WTC11 (cell line): ENCODE results near the gene CA7. TPM values are rescaled to one million over a fixed set of nuclear protein-coding genes. Genes with fewer than 3 reads are reported as not detected.

Experiments used
- ATAC-seq: fragments of 200-7000 bp; cut with Tn5 transposase; 2 replicates; pipeline ENCODE4 v1.10.0; 2021; ENCODE audit warnings: mild to moderate bottlenecking, moderate library complexity
- CTCF ChIA-PET: fragments of 300-600 bp; sonication (Branson Sonifier 250); formaldehyde crosslinking; loops from one replicate; lab custom pipeline; 2021; ENCODE audit warnings: antibody characterized with exemption; lab: Charles Lee
- POLR2A ChIA-PET: fragments of 350-600 bp; sonication (Branson Sonifier 250); formaldehyde crosslinking; loops from one replicate; lab custom pipeline; 2021; ENCODE audit warnings: antibody characterized with exemption; lab: Charles Lee
- DNase-seq: peaks from one replicate; pipeline ENCODE4 v3.0.0; 2021; ENCODE audit warnings: low spot score
- H3K27ac Mint-ChIP-seq: 2 replicates; pipeline ENCODE4 v1.8.0; 2021; ENCODE audit warnings: mixed read lengths
- H3K27me3 Mint-ChIP-seq: 2 replicates; pipeline ENCODE4 v1.8.0; 2021; ENCODE audit warnings: low read depth, mild to moderate bottlenecking, moderate library complexity, mixed read lengths
- H3K36me3 Mint-ChIP-seq: 2 replicates; pipeline ENCODE4 v1.8.0; 2021; ENCODE audit warnings: mixed read lengths
- H3K4me1 Mint-ChIP-seq: 2 replicates; pipeline ENCODE4 v1.8.0; 2022; ENCODE audit warnings: mixed read lengths
- H3K4me3 Mint-ChIP-seq: 2 replicates; pipeline ENCODE4 v1.8.0; 2021; ENCODE audit warnings: mild to moderate bottlenecking, moderate library complexity, mixed read lengths
- H3K9me3 Mint-ChIP-seq: 2 replicates; pipeline ENCODE4 v1.8.0; 2021; ENCODE audit warnings: mixed read lengths
- AR ChIP-seq: fragments of 250-450 bp; sonication (Bioruptor Pico); IDR thresholded peaks from 2 replicates; pipeline ENCODE4 v1.9.0; 2021; ENCODE audit warnings: mild to moderate bottlenecking
- CREM ChIP-seq: sonication (generic); formaldehyde crosslinking; IDR thresholded peaks from 2 replicates; pipeline ENCODE4 v1.8.1; 2022; ENCODE audit warnings: mild to moderate bottlenecking, missing genetic modification reagents, moderate library complexity
- E2F1 ChIP-seq: sonication (generic); formaldehyde crosslinking; IDR thresholded peaks from 2 replicates; pipeline ENCODE4 v1.8.0; 2022; ENCODE audit warnings: mild to moderate bottlenecking, missing genetic modification reagents
- E2F4 ChIP-seq: sonication (generic); formaldehyde crosslinking; IDR thresholded peaks from 2 replicates; pipeline ENCODE4 v1.8.1; 2022; ENCODE audit warnings: low read depth, mild to moderate bottlenecking, moderate library complexity, missing genetic modification reagents, borderline replicate concordance
- ELF4 ChIP-seq: sonication (generic); formaldehyde crosslinking; IDR thresholded peaks from 2 replicates; pipeline ENCODE4 v1.8.1; 2022; ENCODE audit warnings: low read depth, mild to moderate bottlenecking, moderate library complexity, missing genetic modification reagents
- ESRRA ChIP-seq: sonication (generic); formaldehyde crosslinking; IDR thresholded peaks from 2 replicates; pipeline ENCODE4 v1.8.1; 2022; ENCODE audit warnings: mild to moderate bottlenecking, missing genetic modification reagents, borderline replicate concordance
- FOXK1 ChIP-seq: sonication (generic); formaldehyde crosslinking; IDR thresholded peaks from 2 replicates; pipeline ENCODE4 v1.8.0; 2022; ENCODE audit warnings: mild to moderate bottlenecking, moderate library complexity, missing genetic modification reagents
- GABPB1 ChIP-seq: sonication (generic); formaldehyde crosslinking; IDR thresholded peaks from 2 replicates; pipeline ENCODE4 v1.8.1; 2023; ENCODE audit warnings: mild to moderate bottlenecking, missing genetic modification reagents
- HMGA2 ChIP-seq: fragments of 250-450 bp; sonication (Bioruptor Pico); IDR thresholded peaks from 2 replicates; pipeline ENCODE4 v1.4.0; 2021; ENCODE audit warnings: mild to moderate bottlenecking, moderate library complexity
- IRF2 ChIP-seq: sonication (generic); formaldehyde crosslinking; IDR thresholded peaks from 2 replicates; pipeline ENCODE4 v1.8.0; 2022; ENCODE audit warnings: low read depth, missing genetic modification reagents, borderline replicate concordance
- JAZF1 ChIP-seq: fragments of 250-450 bp; sonication (Bioruptor Pico); IDR thresholded peaks from 2 replicates; pipeline ENCODE4 v1.9.0; 2021; ENCODE audit warnings: moderate library complexity, mild to moderate bottlenecking, inconsistent platforms
- JUN ChIP-seq: sonication (generic); formaldehyde crosslinking; IDR thresholded peaks from 2 replicates; pipeline ENCODE4 v1.8.0; 2023; ENCODE audit warnings: mild to moderate bottlenecking, missing genetic modification reagents
- MYBL2 ChIP-seq: sonication (generic); formaldehyde crosslinking; IDR thresholded peaks from 2 replicates; pipeline ENCODE4 v1.8.1; 2023; ENCODE audit warnings: mild to moderate bottlenecking, moderate library complexity, missing genetic modification reagents
- OVOL2 ChIP-seq: fragments of 250-450 bp; sonication (Bioruptor Pico); IDR thresholded peaks from 2 replicates; pipeline ENCODE4 v1.9.0; 2021; ENCODE audit warnings: mild to moderate bottlenecking, borderline replicate concordance
- RELA ChIP-seq: sonication (generic); formaldehyde crosslinking; IDR thresholded peaks from 2 replicates; pipeline ENCODE4 v1.8.1; 2022; ENCODE audit warnings: missing genetic modification reagents, mild to moderate bottlenecking, borderline replicate concordance
- SMAD3 ChIP-seq: sonication (generic); formaldehyde crosslinking; IDR thresholded peaks from 2 replicates; pipeline ENCODE4 v1.8.0; 2022; ENCODE audit warnings: missing genetic modification reagents, mild to moderate bottlenecking, borderline replicate concordance
- SOX15 ChIP-seq: fragments of 250-450 bp; sonication (Bioruptor Pico); IDR thresholded peaks from 2 replicates; pipeline ENCODE4 v1.9.0; 2021; ENCODE audit warnings: mild to moderate bottlenecking
- TCF7 ChIP-seq: sonication (generic); formaldehyde crosslinking; IDR thresholded peaks from 2 replicates; pipeline ENCODE4 v1.8.0; 2022; ENCODE audit warnings: mild to moderate bottlenecking, low read depth, missing genetic modification reagents, moderate library complexity
- TEAD1 ChIP-seq: sonication (generic); formaldehyde crosslinking; IDR thresholded peaks from 2 replicates; pipeline ENCODE4 v1.8.0; 2022; ENCODE audit warnings: mild to moderate bottlenecking, missing genetic modification reagents
- TEAD4 ChIP-seq: sonication (generic); formaldehyde crosslinking; IDR thresholded peaks from 2 replicates; pipeline ENCODE4 v1.8.0; 2022; ENCODE audit warnings: mild to moderate bottlenecking, missing genetic modification reagents
- ZBTB21 ChIP-seq: sonication (generic); formaldehyde crosslinking; IDR thresholded peaks from 2 replicates; pipeline ENCODE4 v1.8.1; 2023; ENCODE audit warnings: mild to moderate bottlenecking, missing genetic modification reagents, borderline replicate concordance
- ZBTB43 ChIP-seq: sonication (generic); formaldehyde crosslinking; IDR thresholded peaks from 2 replicates; pipeline ENCODE4 v1.8.1; 2023; ENCODE audit warnings: mild to moderate bottlenecking, missing genetic modification reagents
- ZNF219 ChIP-seq: sonication (generic); formaldehyde crosslinking; IDR thresholded peaks from 2 replicates; pipeline ENCODE4 v1.8.0; 2023; ENCODE audit warnings: missing genetic modification reagents, mild to moderate bottlenecking, borderline replicate concordance
- ZNF263 ChIP-seq: sonication (generic); formaldehyde crosslinking; IDR thresholded peaks from 2 replicates; pipeline ENCODE4 v1.8.1; 2022; ENCODE audit warnings: low read depth, mild to moderate bottlenecking, moderate library complexity, missing genetic modification reagents
- ZNF396 ChIP-seq: fragments of 250-450 bp; sonication (Bioruptor Pico); IDR thresholded peaks from 2 replicates; pipeline ENCODE4 v1.8.0; 2021; ENCODE audit warnings: mild to moderate bottlenecking, moderate library complexity, borderline replicate concordance
- total RNA-seq: library from RNA; stranded (reverse); gene quantifications from 3 replicates; pipeline ENCODE4 v1.2.3, GENCODE V29; 2021
- TF ChIP-seq, protein P1 (sequence below): sonication (generic); formaldehyde crosslinking; IDR thresholded peaks from 2 replicates; pipeline ENCODE4 v1.8.1; 2023; ENCODE audit warnings: mild to moderate bottlenecking, moderate library complexity, missing genetic modification reagents
- TF ChIP-seq, protein P2 (sequence below): sonication (generic); formaldehyde crosslinking; IDR thresholded peaks from 2 replicates; pipeline ENCODE4 v1.8.1; 2022; ENCODE audit warnings: missing genetic modification reagents, borderline replicate concordance
- TF ChIP-seq, protein P3 (sequence below): fragments of 250-450 bp; sonication (Bioruptor Pico); IDR thresholded peaks from 2 replicates; pipeline ENCODE4 v1.9.0; 2021; ENCODE audit warnings: mild to moderate bottlenecking

The CA7 gene
- total RNA-seq, 1 experiment from 2014 or later: 1.6 TPM

DNA sequence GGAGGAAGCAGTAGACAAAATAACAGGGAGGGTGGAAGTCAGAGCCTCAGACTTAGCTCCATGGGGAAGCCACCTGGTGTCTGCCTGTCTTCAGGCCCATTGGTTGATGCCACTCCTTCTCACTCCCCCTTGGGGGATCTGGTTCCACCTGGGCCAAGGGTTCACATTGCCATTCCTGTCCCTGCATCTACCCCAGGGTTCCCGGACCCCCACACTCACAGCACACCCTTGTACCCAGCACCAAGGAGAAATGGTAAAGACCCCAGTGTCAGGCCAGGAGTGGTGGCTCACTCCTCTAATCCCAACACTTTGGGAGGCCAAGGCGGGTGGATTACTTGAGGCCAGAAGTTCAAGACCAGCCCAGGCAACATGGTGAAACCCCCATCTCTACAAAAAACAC lies 1.0 kb upstream of the CA7 start:
- TF ChIP-seq RELA (CRISPR knock-in tag) (no peak), HMGA2 (CRISPR knock-in tag) (no peak), ZNF219 (CRISPR knock-in tag) (no peak), GABPB1 (CRISPR knock-in tag) (no peak), JUN (CRISPR knock-in tag) (no peak), ZNF396 (CRISPR knock-in tag) (no peak), MYBL2 (no peak), TEAD1 (CRISPR knock-in tag) (no peak), OVOL2 (CRISPR knock-in tag) (no peak), E2F1 (CRISPR knock-in tag) (no peak), IRF2 (CRISPR knock-in tag) (no peak), AR (no peak), CREM (CRISPR knock-in tag) (no peak), SMAD3 (CRISPR knock-in tag) (no peak)
- TF ChIP-seq, protein P1, sequence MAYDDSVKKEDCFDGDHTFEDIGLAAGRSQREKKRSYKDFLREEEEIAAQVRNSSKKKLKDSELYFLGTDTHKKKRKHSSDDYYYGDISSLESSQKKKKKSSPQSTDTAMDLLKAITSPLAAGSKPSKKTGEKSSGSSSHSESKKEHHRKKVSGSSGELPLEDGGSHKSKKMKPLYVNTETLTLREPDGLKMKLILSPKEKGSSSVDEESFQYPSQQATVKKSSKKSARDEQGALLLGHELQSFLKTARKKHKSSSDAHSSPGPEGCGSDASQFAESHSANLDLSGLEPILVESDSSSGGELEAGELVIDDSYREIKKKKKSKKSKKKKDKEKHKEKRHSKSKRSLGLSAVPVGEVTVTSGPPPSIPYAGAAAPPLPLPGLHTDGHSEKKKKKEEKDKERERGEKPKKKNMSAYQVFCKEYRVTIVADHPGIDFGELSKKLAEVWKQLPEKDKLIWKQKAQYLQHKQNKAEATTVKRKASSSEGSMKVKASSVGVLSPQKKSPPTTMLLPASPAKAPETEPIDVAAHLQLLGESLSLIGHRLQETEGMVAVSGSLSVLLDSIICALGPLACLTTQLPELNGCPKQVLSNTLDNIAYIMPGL: no peak
- TF ChIP-seq, protein P2, sequence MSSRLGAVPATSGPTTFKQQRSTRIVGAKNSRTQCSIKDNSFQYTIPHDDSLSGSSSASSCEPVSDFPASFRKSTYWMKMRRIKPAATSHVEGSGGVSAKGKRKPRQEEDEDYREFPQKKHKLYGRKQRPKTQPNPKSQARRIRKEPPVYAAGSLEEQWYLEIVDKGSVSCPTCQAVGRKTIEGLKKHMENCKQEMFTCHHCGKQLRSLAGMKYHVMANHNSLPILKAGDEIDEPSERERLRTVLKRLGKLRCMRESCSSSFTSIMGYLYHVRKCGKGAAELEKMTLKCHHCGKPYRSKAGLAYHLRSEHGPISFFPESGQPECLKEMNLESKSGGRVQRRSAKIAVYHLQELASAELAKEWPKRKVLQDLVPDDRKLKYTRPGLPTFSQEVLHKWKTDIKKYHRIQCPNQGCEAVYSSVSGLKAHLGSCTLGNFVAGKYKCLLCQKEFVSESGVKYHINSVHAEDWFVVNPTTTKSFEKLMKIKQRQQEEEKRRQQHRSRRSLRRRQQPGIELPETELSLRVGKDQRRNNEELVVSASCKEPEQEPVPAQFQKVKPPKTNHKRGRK (CRISPR knock-in tag): no peak
- ATAC-seq (no peak), DNase-seq (no peak)
- H3K4me1 Mint-ChIP-seq: peaks cover 13% of the 10 kb centered on the region
- no peaks in the 10 kb centered on the region for H3K9me3 Mint-ChIP-seq
- ChIA-PET CTCF (interaction anchor here (1.3 to 6.5 kb wide), 3 partner anchors 12 to 30 kb away, joined by 3 to 76 read pairs (median 17); partner anchors contain the start of gene NAE1), POLR2A (no interaction called here)
- peaks cover 94% of the 10 kb centered on the region for H3K27me3 Mint-ChIP-seq
- peak overlapping the region; percentile 50 for H3K4me3 Mint-ChIP-seq
- H3K27ac Mint-ChIP-seq: no peak overlapping the region
- no peaks in the 10 kb centered on the region for H3K36me3 Mint-ChIP-seq

- ChIA-PET POLR2A (no interaction called here), CTCF (interaction anchor here (1.3 to 6.5 kb wide), 3 partner anchors 13 to 29 kb away, joined by 3 to 76 read pairs (median 17); partner anchors contain the start of gene NAE1)
- H3K27ac Mint-ChIP-seq: no peak overlapping the region
- no peak for DNase-seq
- peak overlapping the region; percentile 81 for H3K4me3 Mint-ChIP-seq
- H3K4me1 Mint-ChIP-seq: peaks cover 13% of the 10 kb centered on the region
- no peaks in the 10 kb centered on the region for H3K36me3 Mint-ChIP-seq
- ATAC-seq: peak; percentile 74
- no peaks in the 10 kb centered on the region for H3K9me3 Mint-ChIP-seq
- peaks cover 90% of the 10 kb centered on the region for H3K27me3 Mint-ChIP-seq
- TF ChIP-seq TCF7 (no peak), ZNF263 (no peak), TEAD4 (CRISPR knock-in tag) (no peak), JAZF1 (CRISPR knock-in tag) (no peak), FOXK1 (CRISPR knock-in tag) (no peak), ZBTB21 (CRISPR knock-in tag) (no peak), ESRRA (CRISPR knock-in tag) (no peak), SOX15 (CRISPR knock-in tag) (no peak), ELF4 (CRISPR knock-in tag) (no peak), E2F4 (no peak), HMGA2 (CRISPR knock-in tag) (no peak), ZBTB43 (CRISPR knock-in tag) (no peak)
- TF ChIP-seq, protein P3, sequence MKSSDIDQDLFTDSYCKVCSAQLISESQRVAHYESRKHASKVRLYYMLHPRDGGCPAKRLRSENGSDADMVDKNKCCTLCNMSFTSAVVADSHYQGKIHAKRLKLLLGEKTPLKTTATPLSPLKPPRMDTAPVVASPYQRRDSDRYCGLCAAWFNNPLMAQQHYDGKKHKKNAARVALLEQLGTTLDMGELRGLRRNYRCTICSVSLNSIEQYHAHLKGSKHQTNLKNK (CRISPR knock-in tag): no peak
Measured at GRCh38 chr16:66844009-66844341, 239 bp upstream of the CA7 start.
